CD1c-positive myeloid dendritic cell (primary cell): ENCODE measurements around the gene TLR5.
"Not testable (repeated sequence)": the region's sequence is repeated elsewhere in the genome, so short reads cannot be mapped to it uniquely, and the experiment has no call there.

Source experiments
- DNase-seq: peaks from one replicate; pipeline ENCODE4 v3.0.0-alpha.2; 2016; ENCODE audit errors: extremely low spot score

The TLR5 gene

GRCh38 chr1:223142795-223143536, at the start of gene TLR5:
TSS of gene TLR5 (minus strand) at chr1:223143248. CDS start at chr1:223113031, 30,217 bp downstream.
- peak; percentile 91 for DNase-seq

- peak; percentile 18 for DNase-seq
These were observed 47.1 kb upstream of the TLR5 start for GRCh38 chr1:223189903-223190724.

- no peak for DNase-seq
These were observed 46.5 kb upstream of the TLR5 start for GRCh38 chr1:223189525-223189902.

GRCh38 chr1:223188618-223189356, 45.7 kb upstream of the TLR5 start:
- no peak for DNase-seq

- no peak for DNase-seq
These were observed 43.8 kb upstream of the TLR5 start for GRCh38 chr1:223186800-223187199.

GRCh38 chr1:223183268-223183862, 40.3 kb upstream of the TLR5 start:
- no peak for DNase-seq

- DNase-seq = peak; percentile 94
These were observed 37.8 kb upstream of the TLR5 start for GRCh38 chr1:223180731-223181321.

- DNase-seq = peak; percentile 18
These were observed 36.7 kb upstream of the TLR5 start for GRCh38 chr1:223179786-223180185.

GRCh38 chr1:223179280-223179679, 36.2 kb upstream of the TLR5 start:
- no peak for DNase-seq

GRCh38 chr1:223177681-223178080, 34.6 kb upstream of the TLR5 start:
- peak; percentile 87 for DNase-seq

GRCh38 chr1:223176437-223176836, 33.4 kb upstream of the TLR5 start:
- DNase-seq = no peak

GRCh38 chr1:223175633-223176032, 32.6 kb upstream of the TLR5 start:
- DNase-seq = peak; percentile 87

- no peak for DNase-seq
These were observed 32.0 kb upstream of the TLR5 start for GRCh38 chr1:223175032-223175431.

GRCh38 chr1:223169458-223169857, 26.4 kb upstream of the TLR5 start:
- DNase-seq = not testable (repeated sequence)

- no peak for DNase-seq
These were observed 18.3 kb upstream of the TLR5 start for GRCh38 chr1:223161321-223161720.

GRCh38 chr1:223156343-223156742, 13.3 kb upstream of the TLR5 start:
- DNase-seq = no peak

- no peak for DNase-seq
These were observed 12.1 kb upstream of the TLR5 start for GRCh38 chr1:223155153-223155552.

- DNase-seq = peak; percentile 5
These were observed 10.4 kb upstream of the TLR5 start for GRCh38 chr1:223153177-223154119.

GRCh38 chr1:223152399-223152798, 9.4 kb upstream of the TLR5 start:
- DNase-seq = no peak

GRCh38 chr1:223150443-223150842, 7.4 kb upstream of the TLR5 start:
- DNase-seq = no peak
